Upper lobe of left lung (tissue), 6 donors: ENCODE results near the gene SLC6A6. TPM values are rescaled to one million over a fixed set of nuclear protein-coding genes. Genes with fewer than 3 reads are reported as not detected.

Experiments used
- ATAC-seq, 2 donors: fragments of 200-7000 bp; cut with Tn5 transposase; one replicate each; pipeline ENCODE4 v1.9.1; 2022; ENCODE audit warnings: mild to moderate bottlenecking in 2 of 2, moderate library complexity in 2 of 2; ENCODE audit not compliant: low FRiP score in 2 of 2
- DNase-seq, 2 donors: peaks; one replicate each; pipeline ENCODE4 v3.0.0-alpha.2; 2019 to 2020
- H3K27ac ChIP-seq, 4 donors: fragments of 200-600 bp; sonication (generic); one replicate each; pipeline ENCODE4 v1.5.1; 2016 to 2019
- H3K27me3 ChIP-seq, 4 donors: fragments of 200-600 bp; sonication (generic); one replicate each; pipeline ENCODE4 v1.5.1; 2017 to 2019
- H3K36me3 ChIP-seq, 4 donors: fragments of 200-600 bp; sonication (generic); one replicate each; pipeline ENCODE4 v1.5.1; 2016 to 2019
- H3K4me1 ChIP-seq, 4 donors: fragments of 200-600 bp; sonication (generic); one replicate each; pipeline ENCODE4 v1.5.1; 2018 to 2019
- H3K4me3 ChIP-seq, 4 donors: fragments of 200-600 bp; sonication (generic); one replicate each; pipeline ENCODE4 v1.5.1; 2017 to 2019; ENCODE audit warnings: mild to moderate bottlenecking in 2 of 4, moderate library complexity in 1 of 4
- H3K9me3 ChIP-seq, 4 donors: fragments of 200-600 bp; sonication (generic); one replicate each; pipeline ENCODE4 v1.5.1; 2018 to 2019
- EP300 ChIP-seq, 4 donors: sonication (generic); formaldehyde crosslinking; IDR thresholded peaks; one replicate each; pipeline ENCODE4 v1.5.1; 2017; ENCODE audit warnings: antibody characterized with exemption in 4 of 4, control low read depth in 2 of 4
- POLR2A ChIP-seq, 4 donors: fragments of 450-650 bp; IDR thresholded peaks; one replicate each; pipeline ENCODE4 v1.5.1; 2016 to 2017; ENCODE audit warnings: antibody characterized with exemption in 4 of 4, mild to moderate bottlenecking in 2 of 4
- POLR2AphosphoS5 ChIP-seq, 2 donors: sonication (generic); formaldehyde crosslinking; IDR thresholded peaks; one replicate each; pipeline ENCODE4 v1.5.1; 2017; ENCODE audit warnings: antibody characterized with exemption in 2 of 2
- WGBS, 2 donors: methylation state at CpG; one replicate each; pipeline ENCODE4 v1.1.5; 2017 to 2018; 5-methylcytosine and 5-hydroxymethylcytosine counted together
- total RNA-seq, 6 donors: library from RNA; depleted of rRNA in 4 of 6; stranded (reverse); fragments of >200 nt in 4 of 6; gene quantifications; one replicate each; pipeline versions ENCODE4 v1.1.0 to v1.2.1, GENCODE V29; 2016 to 2021
- TF ChIP-seq, protein P1 (sequence below), 6 experiments: fragments of 450-650 bp in 4 of 6; fragments of 200-600 bp in 2 of 6; sonication (generic) in 2 of 6; IDR thresholded peaks; one replicate each; pipeline ENCODE4 v1.5.1; 2016 to 2019; ENCODE audit warnings: antibody characterized with exemption in 6 of 6
- donor health status: DM: no; HTN: no; CAD: no; lungs with moderate emphysema.
- donor health status: DM: no; HTN: yes; CAD: no; lungs with severe emphysema.

SLC6A6 gene
- total RNA-seq, 6 donors from 2014 or later: 60.6 to 154 (median 92.8) TPM

DNA sequence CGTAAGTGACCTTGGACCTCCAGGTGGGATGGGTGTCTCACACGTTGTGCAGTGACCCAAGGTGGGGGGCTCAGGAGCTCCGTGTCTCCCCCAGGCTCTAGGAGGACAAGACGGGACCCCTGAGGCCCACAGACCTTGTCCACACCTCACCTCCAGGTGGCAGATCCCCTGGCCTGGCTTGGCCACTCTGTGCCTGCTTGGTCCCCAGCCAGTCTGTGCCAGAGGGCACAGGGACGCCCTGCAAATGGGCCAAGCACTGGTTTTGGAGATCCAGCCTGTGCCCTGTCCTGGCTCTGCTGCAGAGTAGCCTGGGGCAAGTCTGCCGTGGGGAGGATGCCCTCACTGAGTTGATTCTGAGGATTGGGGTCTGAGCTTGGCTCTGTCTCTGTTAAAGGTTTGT is 14.0 kb downstream of the SLC6A6 start:
- DNase-seq: no peak
- Histone ChIP-seq H3K4me3 (no peak overlapping the region), H3K27ac (peak overlapping the region in 1 of 4 donors; percentile 90), H3K36me3 (peaks cover 0 to 18% (median 2%) of the 10 kb centered on the region in 4 donors), H3K4me1 (peaks cover 38 to 84% (median 69%) of the 10 kb centered on the region in 4 donors), H3K9me3 (no peaks in the 10 kb centered on the region), H3K27me3 (no peaks in the 10 kb centered on the region)
- no peak for ATAC-seq
- WGBS, 2 donors: 85 to 92% methylated on average over 2 to 5 of the region's 6 CpGs
- no peak for TF ChIP-seq POLR2AphosphoS5 (IDR thresholded peaks at IDR 0.05)
- no peak for TF ChIP-seq POLR2A (IDR thresholded peaks at IDR 0.05)
- TF ChIP-seq, protein P1, sequence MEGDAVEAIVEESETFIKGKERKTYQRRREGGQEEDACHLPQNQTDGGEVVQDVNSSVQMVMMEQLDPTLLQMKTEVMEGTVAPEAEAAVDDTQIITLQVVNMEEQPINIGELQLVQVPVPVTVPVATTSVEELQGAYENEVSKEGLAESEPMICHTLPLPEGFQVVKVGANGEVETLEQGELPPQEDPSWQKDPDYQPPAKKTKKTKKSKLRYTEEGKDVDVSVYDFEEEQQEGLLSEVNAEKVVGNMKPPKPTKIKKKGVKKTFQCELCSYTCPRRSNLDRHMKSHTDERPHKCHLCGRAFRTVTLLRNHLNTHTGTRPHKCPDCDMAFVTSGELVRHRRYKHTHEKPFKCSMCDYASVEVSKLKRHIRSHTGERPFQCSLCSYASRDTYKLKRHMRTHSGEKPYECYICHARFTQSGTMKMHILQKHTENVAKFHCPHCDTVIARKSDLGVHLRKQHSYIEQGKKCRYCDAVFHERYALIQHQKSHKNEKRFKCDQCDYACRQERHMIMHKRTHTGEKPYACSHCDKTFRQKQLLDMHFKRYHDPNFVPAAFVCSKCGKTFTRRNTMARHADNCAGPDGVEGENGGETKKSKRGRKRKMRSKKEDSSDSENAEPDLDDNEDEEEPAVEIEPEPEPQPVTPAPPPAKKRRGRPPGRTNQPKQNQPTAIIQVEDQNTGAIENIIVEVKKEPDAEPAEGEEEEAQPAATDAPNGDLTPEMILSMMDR (IDR thresholded peaks at IDR 0.05): no peak
- TF ChIP-seq EP300 (IDR thresholded peaks at IDR 0.05): no peak

- Histone ChIP-seq H3K4me3 (no peak overlapping the region), H3K36me3 (peaks cover 0 to 18% (median 2%) of the 10 kb centered on the region in 4 donors), H3K4me1 (peaks cover 23 to 84% (median 64%) of the 10 kb centered on the region in 4 donors), H3K27ac (peak overlapping the region; percentile 75 to 85 (median 82)), H3K9me3 (no peaks in the 10 kb centered on the region), H3K27me3 (no peaks in the 10 kb centered on the region)
- DNase-seq (peak in 1 of 2 donors; percentile 95), ATAC-seq (peak; percentile 71 to 72)
- TF ChIP-seq, protein P1 (IDR thresholded peaks at IDR 0.05): no peak
- TF ChIP-seq POLR2AphosphoS5 (IDR thresholded peaks at IDR 0.05): peak; percentile 53 to 68
- TF ChIP-seq EP300 (IDR thresholded peaks at IDR 0.05): peak in 1 of 4 donors; percentile 61
- WGBS, 2 donors: 66% methylated on average over 14 to 17 of the region's 17 CpGs
Measured at GRCh38 chr3:14418296-14419250, 16.2 kb downstream of the SLC6A6 start.

- TF ChIP-seq, protein P1 (IDR thresholded peaks at IDR 0.05): no peak
- TF ChIP-seq POLR2AphosphoS5 (IDR thresholded peaks at IDR 0.05) (no peak), EP300 (IDR thresholded peaks at IDR 0.05) (no peak), POLR2A (IDR thresholded peaks at IDR 0.05) (no peak)
- Histone ChIP-seq H3K4me3 (no peak overlapping the region), H3K9me3 (no peaks in the 10 kb centered on the region), H3K36me3 (peaks cover 0 to under 1% (median 0%) of the 10 kb centered on the region in 4 donors), H3K4me1 (peaks cover 50 to 100% (median 85%) of the 10 kb centered on the region in 4 donors), H3K27me3 (no peaks in the 10 kb centered on the region), H3K27ac (peak overlapping the region in 3 of 4 donors; percentile 20 to 80 (median 79))
- 93 to 97% methylated on average over 12 to 14 of the region's 14 CpGs for WGBS, 2 donors
- ATAC-seq (no peak), DNase-seq (no peak)
Measured at GRCh38 chr3:14422016-14422963, 19.9 kb downstream of the SLC6A6 start.

DNA sequence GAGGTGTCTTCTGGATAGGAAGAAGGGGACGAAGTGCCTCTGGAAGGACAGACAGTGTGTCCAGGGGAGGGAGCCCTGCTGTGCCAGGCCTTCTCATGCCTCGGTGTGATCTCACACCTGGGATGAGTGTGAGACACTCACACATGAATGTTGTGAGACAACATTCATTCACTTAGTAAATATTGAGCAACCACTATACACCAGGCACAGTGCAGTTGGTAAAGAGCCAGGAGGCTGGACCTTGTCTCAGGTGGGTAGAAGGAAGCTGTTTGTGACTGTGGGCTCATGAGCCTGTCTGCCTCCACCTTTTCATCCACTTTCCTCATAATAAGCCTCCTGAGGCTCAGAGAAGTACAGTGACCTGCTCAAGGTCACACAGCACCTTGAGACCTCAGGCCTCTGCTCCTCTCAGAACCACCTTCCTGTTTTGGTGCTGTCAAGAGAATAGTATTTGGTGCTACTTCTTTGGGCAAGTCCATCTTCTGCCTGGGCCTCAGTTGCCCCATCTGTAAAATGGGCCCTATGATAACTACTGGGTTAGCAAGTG is 20.9 kb downstream of the SLC6A6 start:
- no peak for TF ChIP-seq POLR2A (IDR thresholded peaks at IDR 0.05)
- TF ChIP-seq POLR2AphosphoS5 (IDR thresholded peaks at IDR 0.05): peak; percentile 24 to 70
- peak in 1 of 4 donors; percentile 74 for TF ChIP-seq EP300 (IDR thresholded peaks at IDR 0.05)
- TF ChIP-seq, protein P1 (IDR thresholded peaks at IDR 0.05): no peak

More for the DNA sequence above, 20.9 kb downstream of the SLC6A6 start:
- H3K27ac ChIP-seq: peak overlapping the region; percentile 61 to 80 (median 70)
- H3K4me3 ChIP-seq: no peak overlapping the region
- ATAC-seq (peak in 1 of 2 donors; percentile 4), DNase-seq (peak in 1 of 2 donors; percentile 86)
- WGBS, 2 donors: 68 to 85% methylated on average over 2 of the region's 2 CpGs
- no peaks in the 10 kb centered on the region for H3K36me3 ChIP-seq
- peaks cover 55 to 100% (median 89%) of the 10 kb centered on the region in 4 donors for H3K4me1 ChIP-seq
- no peaks in the 10 kb centered on the region for H3K27me3 ChIP-seq
- no peaks in the 10 kb centered on the region for H3K9me3 ChIP-seq
